Ishikawa (cell line): ENCODE data around the gene ZNF366.
A peak's percentile ranks its signal among the peaks of the same experiment; 100 is the strongest.

Experiments used
- CEBPB ChIP-seq: IDR thresholded peaks from 2 replicates; pipeline ENCODE4 v1.6.1; 2012
- CREB1 ChIP-seq: IDR thresholded peaks from 2 replicates; pipeline ENCODE4 v1.6.1; 2012; ENCODE audit warnings: low read depth
- EGR1 ChIP-seq: IDR thresholded peaks from 2 replicates; pipeline ENCODE4 v1.6.1; 2012
- EP300 ChIP-seq: IDR thresholded peaks from 2 replicates; pipeline ENCODE4 v1.6.1; 2012; ENCODE audit warnings: borderline replicate concordance
- FOXM1 ChIP-seq: IDR thresholded peaks from 2 replicates; pipeline ENCODE4 v1.6.1; 2012; ENCODE audit warnings: low read depth, borderline replicate concordance
- NFIC ChIP-seq: IDR thresholded peaks from 2 replicates; pipeline ENCODE4 v1.6.1; 2012
- RAD21 ChIP-seq: IDR thresholded peaks from 2 replicates; pipeline ENCODE4 v1.6.1; 2012; ENCODE audit warnings: low read depth
- TAF1 ChIP-seq: IDR thresholded peaks from 2 replicates; pipeline ENCODE4 v1.6.1; 2012; ENCODE audit warnings: low read depth, mild to moderate bottlenecking
- TCF12 ChIP-seq: IDR thresholded peaks from 2 replicates; pipeline ENCODE4 v1.6.1; 2012; ENCODE audit warnings: low read depth
- TEAD4 ChIP-seq: IDR thresholded peaks from 2 replicates; pipeline ENCODE4 v1.6.1; 2012
- YY1 ChIP-seq: IDR thresholded peaks from 2 replicates; pipeline ENCODE4 v1.6.1; 2012; ENCODE audit warnings: low read depth
- ZBTB7A ChIP-seq: IDR thresholded peaks from 2 replicates; pipeline ENCODE4 v1.6.1; 2012; ENCODE audit warnings: low read depth
- TF ChIP-seq, protein P1 (sequence below): IDR thresholded peaks from 2 replicates; pipeline ENCODE4 v1.6.1; 2012
- TF ChIP-seq, protein P2 (sequence below): IDR thresholded peaks from 2 replicates; pipeline ENCODE4 v1.6.1; 2012
- TF ChIP-seq, protein P3 (sequence below): IDR thresholded peaks from 2 replicates; pipeline ENCODE4 v1.6.1; 2012; ENCODE audit warnings: low read depth, mild to moderate bottlenecking

The ZNF366 gene

DNA sequence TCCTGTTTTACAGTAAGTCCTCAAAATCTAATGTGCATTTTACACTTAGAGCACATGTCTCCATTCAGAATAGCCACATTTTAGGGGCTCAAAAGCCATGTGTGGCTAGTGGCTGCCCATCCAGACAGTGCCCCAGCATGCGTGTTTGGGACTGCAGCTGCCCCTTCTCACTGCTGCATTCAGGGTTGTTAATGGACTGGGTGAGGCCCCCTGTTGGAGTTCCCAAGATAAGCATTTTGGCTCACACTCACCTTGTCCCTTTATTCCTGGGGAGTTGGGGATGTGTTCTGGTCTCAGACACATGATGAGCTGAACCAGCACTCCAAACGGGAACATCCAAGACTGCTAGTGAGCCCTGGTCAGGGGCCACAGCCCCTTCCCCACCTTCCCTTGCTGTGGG, 22.2 kb upstream of the ZNF366 start:
- TF ChIP-seq TCF12 (no peak), FOXM1 (no peak), NFIC (no peak), ZBTB7A (no peak), EGR1 (no peak), CEBPB (no peak), TAF1 (no peak), CREB1 (no peak), EP300 (no peak), TEAD4 (no peak)
- TF ChIP-seq, protein P1, sequence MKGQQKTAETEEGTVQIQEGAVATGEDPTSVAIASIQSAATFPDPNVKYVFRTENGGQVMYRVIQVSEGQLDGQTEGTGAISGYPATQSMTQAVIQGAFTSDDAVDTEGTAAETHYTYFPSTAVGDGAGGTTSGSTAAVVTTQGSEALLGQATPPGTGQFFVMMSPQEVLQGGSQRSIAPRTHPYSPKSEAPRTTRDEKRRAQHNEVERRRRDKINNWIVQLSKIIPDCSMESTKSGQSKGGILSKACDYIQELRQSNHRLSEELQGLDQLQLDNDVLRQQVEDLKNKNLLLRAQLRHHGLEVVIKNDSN: no peak
- TF ChIP-seq, protein P2, sequence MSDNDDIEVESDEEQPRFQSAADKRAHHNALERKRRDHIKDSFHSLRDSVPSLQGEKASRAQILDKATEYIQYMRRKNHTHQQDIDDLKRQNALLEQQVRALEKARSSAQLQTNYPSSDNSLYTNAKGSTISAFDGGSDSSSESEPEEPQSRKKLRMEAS: no peak
- TF ChIP-seq, protein P3, sequence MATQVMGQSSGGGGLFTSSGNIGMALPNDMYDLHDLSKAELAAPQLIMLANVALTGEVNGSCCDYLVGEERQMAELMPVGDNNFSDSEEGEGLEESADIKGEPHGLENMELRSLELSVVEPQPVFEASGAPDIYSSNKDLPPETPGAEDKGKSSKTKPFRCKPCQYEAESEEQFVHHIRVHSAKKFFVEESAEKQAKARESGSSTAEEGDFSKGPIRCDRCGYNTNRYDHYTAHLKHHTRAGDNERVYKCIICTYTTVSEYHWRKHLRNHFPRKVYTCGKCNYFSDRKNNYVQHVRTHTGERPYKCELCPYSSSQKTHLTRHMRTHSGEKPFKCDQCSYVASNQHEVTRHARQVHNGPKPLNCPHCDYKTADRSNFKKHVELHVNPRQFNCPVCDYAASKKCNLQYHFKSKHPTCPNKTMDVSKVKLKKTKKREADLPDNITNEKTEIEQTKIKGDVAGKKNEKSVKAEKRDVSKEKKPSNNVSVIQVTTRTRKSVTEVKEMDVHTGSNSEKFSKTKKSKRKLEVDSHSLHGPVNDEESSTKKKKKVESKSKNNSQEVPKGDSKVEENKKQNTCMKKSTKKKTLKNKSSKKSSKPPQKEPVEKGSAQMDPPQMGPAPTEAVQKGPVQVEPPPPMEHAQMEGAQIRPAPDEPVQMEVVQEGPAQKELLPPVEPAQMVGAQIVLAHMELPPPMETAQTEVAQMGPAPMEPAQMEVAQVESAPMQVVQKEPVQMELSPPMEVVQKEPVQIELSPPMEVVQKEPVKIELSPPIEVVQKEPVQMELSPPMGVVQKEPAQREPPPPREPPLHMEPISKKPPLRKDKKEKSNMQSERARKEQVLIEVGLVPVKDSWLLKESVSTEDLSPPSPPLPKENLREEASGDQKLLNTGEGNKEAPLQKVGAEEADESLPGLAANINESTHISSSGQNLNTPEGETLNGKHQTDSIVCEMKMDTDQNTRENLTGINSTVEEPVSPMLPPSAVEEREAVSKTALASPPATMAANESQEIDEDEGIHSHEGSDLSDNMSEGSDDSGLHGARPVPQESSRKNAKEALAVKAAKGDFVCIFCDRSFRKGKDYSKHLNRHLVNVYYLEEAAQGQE: no peak

DNA sequence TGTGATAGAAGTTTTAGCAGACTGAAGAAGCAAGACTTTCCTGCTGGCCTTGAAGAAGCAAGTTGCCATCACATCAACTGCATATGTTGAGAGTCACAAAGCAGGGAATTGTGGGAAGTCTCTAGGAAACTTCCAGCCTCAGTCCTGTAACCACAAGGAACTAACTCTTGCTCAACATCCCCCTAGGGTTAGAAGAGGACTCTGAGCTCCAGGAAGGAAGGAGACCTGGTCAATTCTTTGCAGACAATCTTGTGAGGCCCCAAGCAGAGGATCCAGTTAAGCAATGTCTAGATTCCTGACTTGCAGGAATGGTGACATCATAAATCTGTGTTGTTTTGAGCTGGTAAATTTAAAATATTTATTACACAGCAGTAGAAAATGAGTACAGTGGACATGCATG, 18.6 kb upstream of the ZNF366 start:
- TF ChIP-seq FOXM1: no peak
- TF ChIP-seq, protein P3: no peak
- TF ChIP-seq, protein P2: no peak
- no peak for TF ChIP-seq NFIC
- TF ChIP-seq YY1: no peak
- no peak for TF ChIP-seq TEAD4
- TF ChIP-seq TAF1: no peak
- no peak for TF ChIP-seq CREB1
- TF ChIP-seq, protein P1: no peak
- no peak for TF ChIP-seq EGR1
- TF ChIP-seq TCF12: no peak
- TF ChIP-seq CEBPB: no peak
- TF ChIP-seq RAD21: no peak
- TF ChIP-seq ZBTB7A: no peak
- TF ChIP-seq EP300: no peak

DNA sequence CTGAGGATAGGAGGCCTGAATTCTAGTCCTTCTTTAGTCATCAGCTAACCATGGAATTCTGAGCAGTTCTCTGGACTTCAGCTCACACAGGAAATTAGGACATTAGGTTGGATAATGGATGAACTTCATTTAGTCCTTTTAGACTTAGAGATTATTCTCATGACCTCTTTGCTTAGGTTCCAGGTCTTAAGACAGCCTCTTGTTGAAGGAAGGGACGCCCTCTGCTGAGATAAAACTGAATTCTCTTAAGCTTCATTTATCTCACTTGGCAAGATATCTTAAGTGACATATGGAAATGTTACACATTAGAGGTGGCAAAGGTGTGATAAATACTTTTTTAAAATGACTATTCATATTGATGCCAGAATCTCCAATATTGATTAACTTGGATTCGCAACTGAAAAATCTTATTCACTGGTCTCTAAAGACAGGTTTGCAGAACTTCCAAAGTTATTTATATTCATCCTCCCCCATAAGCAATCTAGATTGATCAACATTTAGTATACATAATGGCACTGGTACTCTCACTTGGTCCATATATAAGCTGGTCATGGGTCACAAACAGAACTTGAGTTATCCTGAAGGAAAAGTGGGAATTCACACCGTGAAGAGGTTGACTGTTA, 16.9 kb upstream of the ZNF366 start:
- TF ChIP-seq RAD21 (peak; percentile 80), EP300 (no peak)

DNA sequence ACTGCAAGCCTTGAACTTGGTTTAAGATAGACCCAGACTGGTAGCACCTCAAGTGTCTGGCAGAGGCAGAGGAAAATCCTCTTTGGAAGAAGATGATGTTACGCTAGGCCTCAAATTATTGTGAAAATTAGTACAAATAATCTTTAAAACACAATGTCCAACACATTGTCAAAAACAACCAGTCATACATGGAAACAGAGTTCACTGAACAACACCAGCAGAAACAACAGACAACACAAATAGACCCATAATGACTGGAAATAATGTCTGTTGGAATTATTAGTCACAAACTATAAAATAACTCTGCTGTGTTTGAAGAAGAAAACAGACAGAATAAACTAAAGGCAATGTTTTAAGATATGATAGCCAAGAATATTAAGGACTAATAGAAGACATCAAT, 15.4 kb upstream of the ZNF366 start:
- TF ChIP-seq, protein P1: no peak
- TF ChIP-seq NFIC: no peak
- TF ChIP-seq EGR1: no peak
- TF ChIP-seq EP300: no peak
- no peak for TF ChIP-seq YY1
- TF ChIP-seq RAD21: no peak
- TF ChIP-seq TCF12: no peak
- TF ChIP-seq FOXM1: no peak
- no peak for TF ChIP-seq CEBPB
- no peak for TF ChIP-seq CREB1
- no peak for TF ChIP-seq TEAD4
- TF ChIP-seq TAF1: no peak

DNA sequence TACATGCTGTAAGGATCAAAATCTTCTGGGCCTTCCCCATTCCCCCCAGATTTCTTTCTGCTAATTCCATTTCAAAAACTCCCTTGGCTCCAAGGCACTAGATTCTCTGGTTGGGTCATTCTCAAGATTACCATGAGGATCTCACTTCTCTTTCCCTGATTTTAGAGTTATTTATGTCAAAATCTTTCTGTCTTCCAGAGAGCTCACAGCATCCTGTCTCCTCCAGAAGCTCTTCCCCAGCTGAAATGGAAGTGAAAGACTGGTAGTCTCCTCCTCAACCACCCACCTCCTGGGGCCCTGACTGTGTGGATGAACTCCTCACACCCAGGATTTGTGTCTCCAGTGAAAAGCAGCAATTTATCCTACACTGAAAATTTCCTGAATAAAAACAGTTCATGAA, 11.9 kb upstream of the ZNF366 start:
- TF ChIP-seq FOXM1 (no peak), TAF1 (no peak), NFIC (no peak), TCF12 (no peak), RAD21 (no peak), CREB1 (no peak), EGR1 (no peak), CEBPB (no peak), ZBTB7A (no peak), EP300 (no peak), TEAD4 (no peak), YY1 (no peak)
- TF ChIP-seq, protein P1: no peak
- TF ChIP-seq, protein P2: no peak
- TF ChIP-seq, protein P3: no peak
